ENCODE data around the gene FOXO3.
"Not testable (repeated sequence)": the region's sequence is repeated elsewhere in the genome, so short reads cannot be mapped to it uniquely, and the experiment has no call there.

Gene FOXO3

GRCh38 chr6:108658785-108659184 lies 98.1 kb downstream of the FOXO3 start:
- Mint-ChIP-seq H3K4me1 (ENCODE audit: low read depth) (peaks cover 17% of the 10 kb centered on the region), H3K36me3 (ENCODE audit: low read depth) (peaks cover 12% of the 10 kb centered on the region)
- H3K9me3 Mint-ChIP-seq, H3K27me3 Mint-ChIP-seq, DNase-seq, H3K4me3 Mint-ChIP-seq, H3K27ac Mint-ChIP-seq: not testable (repeated sequence)

GRCh38 chr6:108660251-108660650 lies 99.5 kb downstream of the FOXO3 start:
- no peaks in the 10 kb centered on the region for H3K27me3 Mint-ChIP-seq
- DNase-seq = no peak
- H3K27ac Mint-ChIP-seq = no peak overlapping the region
- H3K4me3 Mint-ChIP-seq = no peak overlapping the region
- H3K36me3 Mint-ChIP-seq (ENCODE audit: low read depth) = peaks cover 22% of the 10 kb centered on the region
- H3K4me1 Mint-ChIP-seq (ENCODE audit: low read depth) = peaks cover 16% of the 10 kb centered on the region
- no peaks in the 10 kb centered on the region for H3K9me3 Mint-ChIP-seq

GRCh38 chr6:108661430-108661829 lies 100.7 kb downstream of the FOXO3 start:
- Mint-ChIP-seq H3K27ac (no peak overlapping the region), H3K9me3 (no peaks in the 10 kb centered on the region), H3K27me3 (no peaks in the 10 kb centered on the region), H3K4me3 (no peak overlapping the region), H3K4me1 (ENCODE audit: low read depth) (peaks cover 27% of the 10 kb centered on the region), H3K36me3 (ENCODE audit: low read depth) (peaks cover 27% of the 10 kb centered on the region)
- DNase-seq = no peak

- H3K27ac Mint-ChIP-seq = no peak overlapping the region
- no peaks in the 10 kb centered on the region for H3K27me3 Mint-ChIP-seq
- H3K36me3 Mint-ChIP-seq (ENCODE audit: low read depth) = peaks cover 30% of the 10 kb centered on the region
- H3K9me3 Mint-ChIP-seq = no peaks in the 10 kb centered on the region
- H3K4me1 Mint-ChIP-seq (ENCODE audit: low read depth) = peaks cover 32% of the 10 kb centered on the region
- H3K4me3 Mint-ChIP-seq = no peak overlapping the region
- no peak for DNase-seq
Observed at GRCh38 chr6:108661982-108662381, 101.3 kb downstream of the FOXO3 start.

GRCh38 chr6:108662702-108663101 lies 102.0 kb downstream of the FOXO3 start:
- Mint-ChIP-seq H3K9me3 (no peaks in the 10 kb centered on the region), H3K27me3 (no peaks in the 10 kb centered on the region), H3K4me3 (no peak overlapping the region), H3K27ac (no peak overlapping the region), H3K36me3 (ENCODE audit: low read depth) (peaks cover 35% of the 10 kb centered on the region), H3K4me1 (ENCODE audit: low read depth) (peaks cover 39% of the 10 kb centered on the region)
- DNase-seq = no peak

GRCh38 chr6:108663494-108664064 lies 102.9 kb downstream of the FOXO3 start:
- not testable (repeated sequence) for H3K27me3 Mint-ChIP-seq, H3K9me3 Mint-ChIP-seq, H3K4me3 Mint-ChIP-seq, DNase-seq, H3K27ac Mint-ChIP-seq
- peaks cover 41% of the 10 kb centered on the region for H3K36me3 Mint-ChIP-seq (ENCODE audit: low read depth)
- H3K4me1 Mint-ChIP-seq (ENCODE audit: low read depth) = peaks cover 48% of the 10 kb centered on the region

- no peak overlapping the region for H3K4me3 Mint-ChIP-seq
Observed at GRCh38 chr6:108665495-108666196, 104.9 kb downstream of the FOXO3 start.

GRCh38 chr6:108666656-108667260 lies 106.0 kb downstream of the FOXO3 start:
- Mint-ChIP-seq H3K9me3 (no peaks in the 10 kb centered on the region), H3K4me3 (no peak overlapping the region), H3K27ac (peak overlapping the region; percentile 17), H3K36me3 (ENCODE audit: low read depth) (peaks cover 48% of the 10 kb centered on the region), H3K27me3 (no peaks in the 10 kb centered on the region), H3K4me1 (ENCODE audit: low read depth) (peaks cover 64% of the 10 kb centered on the region)
- no peak for DNase-seq

More at GRCh38 chr6:108665495-108666196, 104.9 kb downstream of the FOXO3 start:
- Mint-ChIP-seq H3K27me3 (no peaks in the 10 kb centered on the region), H3K36me3 (ENCODE audit: low read depth) (peaks cover 48% of the 10 kb centered on the region), H3K9me3 (no peaks in the 10 kb centered on the region), H3K4me1 (ENCODE audit: low read depth) (peaks cover 61% of the 10 kb centered on the region), H3K27ac (peak overlapping the region; percentile 60)
- no peak for DNase-seq

- Mint-ChIP-seq H3K4me1 (ENCODE audit: low read depth) (peaks cover 64% of the 10 kb centered on the region), H3K4me3 (no peak overlapping the region), H3K9me3 (no peaks in the 10 kb centered on the region), H3K27me3 (no peaks in the 10 kb centered on the region), H3K27ac (no peak overlapping the region), H3K36me3 (ENCODE audit: low read depth) (peaks cover 42% of the 10 kb centered on the region)
- DNase-seq = no peak
Observed at GRCh38 chr6:108667993-108668392, 107.3 kb downstream of the FOXO3 start.

- H3K4me1 Mint-ChIP-seq (ENCODE audit: low read depth) = peaks cover 78% of the 10 kb centered on the region
- no peak for DNase-seq
- no peak overlapping the region for H3K4me3 Mint-ChIP-seq
- H3K9me3 Mint-ChIP-seq = no peaks in the 10 kb centered on the region
- peaks cover 32% of the 10 kb centered on the region for H3K36me3 Mint-ChIP-seq (ENCODE audit: low read depth)
- no peaks in the 10 kb centered on the region for H3K27me3 Mint-ChIP-seq
- no peak overlapping the region for H3K27ac Mint-ChIP-seq
Observed at GRCh38 chr6:108669673-108670072, 109.0 kb downstream of the FOXO3 start.

GRCh38 chr6:108671175-108671574 lies 110.5 kb downstream of the FOXO3 start:
- no peaks in the 10 kb centered on the region for H3K27me3 Mint-ChIP-seq
- H3K27ac Mint-ChIP-seq = no peak overlapping the region
- H3K4me3 Mint-ChIP-seq = no peak overlapping the region
- DNase-seq = no peak
- peaks cover 67% of the 10 kb centered on the region for H3K4me1 Mint-ChIP-seq (ENCODE audit: low read depth)
- peaks cover 21% of the 10 kb centered on the region for H3K36me3 Mint-ChIP-seq (ENCODE audit: low read depth)
- no peaks in the 10 kb centered on the region for H3K9me3 Mint-ChIP-seq

GRCh38 chr6:108671790-108672189 lies 111.1 kb downstream of the FOXO3 start:
- no peak overlapping the region for H3K4me3 Mint-ChIP-seq
- H3K9me3 Mint-ChIP-seq = no peaks in the 10 kb centered on the region
- H3K4me1 Mint-ChIP-seq (ENCODE audit: low read depth) = peaks cover 67% of the 10 kb centered on the region
- DNase-seq = no peak
- H3K27me3 Mint-ChIP-seq = no peaks in the 10 kb centered on the region
- H3K36me3 Mint-ChIP-seq (ENCODE audit: low read depth) = peaks cover 18% of the 10 kb centered on the region
- no peak overlapping the region for H3K27ac Mint-ChIP-seq

GRCh38 chr6:108672641-108673040 lies 111.9 kb downstream of the FOXO3 start:
- Mint-ChIP-seq H3K4me3 (no peak overlapping the region), H3K4me1 (ENCODE audit: low read depth) (peaks cover 63% of the 10 kb centered on the region), H3K9me3 (no peaks in the 10 kb centered on the region), H3K27ac (no peak overlapping the region), H3K36me3 (ENCODE audit: low read depth) (peaks cover 13% of the 10 kb centered on the region), H3K27me3 (no peaks in the 10 kb centered on the region)
- no peak for DNase-seq

GRCh38 chr6:108673153-108673552 lies 112.4 kb downstream of the FOXO3 start:
- no peak overlapping the region for H3K4me3 Mint-ChIP-seq
- DNase-seq = no peak
- no peaks in the 10 kb centered on the region for H3K9me3 Mint-ChIP-seq
- peaks cover 10% of the 10 kb centered on the region for H3K36me3 Mint-ChIP-seq (ENCODE audit: low read depth)
- no peak overlapping the region for H3K27ac Mint-ChIP-seq
- H3K27me3 Mint-ChIP-seq = no peaks in the 10 kb centered on the region
- H3K4me1 Mint-ChIP-seq (ENCODE audit: low read depth) = peaks cover 58% of the 10 kb centered on the region

- Mint-ChIP-seq H3K9me3 (no peaks in the 10 kb centered on the region), H3K4me3 (no peak overlapping the region), H3K27ac (no peak overlapping the region), H3K36me3 (ENCODE audit: low read depth) (peaks cover 6% of the 10 kb centered on the region), H3K27me3 (no peaks in the 10 kb centered on the region), H3K4me1 (ENCODE audit: low read depth) (peaks cover 55% of the 10 kb centered on the region)
- DNase-seq = no peak
Observed at GRCh38 chr6:108673602-108674001, 112.9 kb downstream of the FOXO3 start.

Measured in activated T-cell treated with anti-CD3 and anti-CD28 coated beads, Interleukin-2, amount 50 U/mL, for 24 hours (primary cell).